GM12878 (cell line): ENCODE measurements around the gene MAGI2.

ENCODE experiments used
- CEBPB ChIP-seq, 2 experiments: fragments of 150-350 bp in 1 of 2; IDR thresholded peaks; 2 replicates each; pipeline ENCODE4 v1.6.1; 2012 to 2014; ENCODE audit warnings: low read depth in 2 of 2, low read length in 2 of 2, borderline replicate concordance in 1 of 2, inconsistent platforms in 1 of 2
- JUNB ChIP-seq: IDR thresholded peaks from 2 replicates; pipeline ENCODE4 v1.6.1; 2016; ENCODE audit warnings: antibody characterized with exemption, mild to moderate bottlenecking
- KDM1A ChIP-seq: fragments of 200-600 bp; sonication (generic); IDR thresholded peaks from 2 replicates; pipeline ENCODE4 v1.6.1; 2016; ENCODE audit warnings: borderline replicate concordance
- RAD21 ChIP-seq: IDR thresholded peaks from 2 replicates; pipeline ENCODE4 v1.6.1; 2011; ENCODE audit warnings: mild to moderate bottlenecking, low read depth, low read length, moderate library complexity; ENCODE audit not compliant: insufficient read depth
- SUPT20H ChIP-seq: IDR thresholded peaks from 2 replicates; pipeline ENCODE4 v1.6.1; 2011; ENCODE audit warnings: low read depth, mild to moderate bottlenecking, low read length, moderate library complexity, borderline replicate concordance; ENCODE audit not compliant: control insufficient read depth
- TCF3 ChIP-seq: IDR thresholded peaks from 2 replicates; pipeline ENCODE4 v1.6.1; 2012; ENCODE audit warnings: low read depth, mild to moderate bottlenecking, low read length, borderline replicate concordance; ENCODE audit not compliant: insufficient read depth

DNA sequence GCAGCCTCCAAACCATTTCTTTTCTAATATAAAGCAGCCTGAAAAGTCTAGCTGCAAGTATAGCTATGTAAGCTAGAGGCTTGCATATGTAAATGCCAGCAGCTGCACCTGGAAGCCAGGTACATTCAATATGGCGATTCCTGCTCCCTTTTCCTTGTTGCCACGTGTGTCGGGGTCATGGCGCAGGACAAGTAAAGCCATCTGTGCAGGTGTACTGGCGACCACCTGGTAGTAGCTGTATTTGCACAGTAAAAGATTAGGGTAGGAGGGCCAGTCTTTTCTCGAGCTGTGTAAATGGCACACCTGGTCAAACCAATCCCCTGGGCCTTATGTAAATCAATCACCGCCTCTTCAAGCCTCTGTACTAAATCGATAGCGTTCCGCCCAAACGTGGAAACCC lies 484.5 kb downstream of the MAGI2 start:
- TF ChIP-seq RAD21 = no peak
- TF ChIP-seq CEBPB (IDR thresholded peaks at IDR 0.05; ENCODE audit: borderline replicate concordance in 1 of 2, low read depth in 2 of 2, low read length in 2 of 2) = no peak
- TF ChIP-seq TCF3 = no peak
- no peak for TF ChIP-seq SUPT20H
- no peak for TF ChIP-seq KDM1A
- no peak for TF ChIP-seq JUNB
